ENCODE data around the gene PCYT1A.
A peak's percentile ranks its signal among the peaks of the same experiment; 100 is the strongest.

PCYT1A gene

DNA sequence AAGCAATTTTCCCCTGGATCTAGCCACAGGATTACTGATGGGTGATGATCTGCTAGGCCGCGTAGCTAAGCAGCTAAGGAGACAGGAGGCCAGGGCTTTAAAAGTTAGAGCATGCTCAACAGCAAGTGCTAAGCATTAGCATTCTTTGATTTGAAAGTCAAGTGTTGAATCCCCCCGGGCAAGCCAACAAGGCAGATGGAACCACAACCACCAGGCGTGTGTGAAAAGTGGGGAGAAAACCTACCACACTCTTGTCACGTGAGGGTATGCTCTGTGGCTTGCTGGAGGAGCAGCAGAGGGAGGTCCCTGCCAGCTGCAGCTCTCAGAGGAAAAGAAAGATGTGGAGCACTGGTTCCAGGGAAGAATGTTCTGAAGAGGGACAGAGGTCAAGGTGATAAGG is 50.3 kb downstream of the PCYT1A start:
- H3K27me3 Mint-ChIP-seq, result no peaks in the 10 kb centered on the region
- no peaks in the 10 kb centered on the region for H3K9me3 Mint-ChIP-seq
- intact Hi-C loops (cut with micrococcal nuclease), result no loop called here
- no peak overlapping the region for H3K27ac Mint-ChIP-seq
- no peak overlapping the region for H3K4me3 Mint-ChIP-seq
- H3K4me1 Mint-ChIP-seq (ENCODE audit: low read depth), result peaks cover 16% of the 10 kb centered on the region
- peaks cover 90% of the 10 kb centered on the region for H3K36me3 Mint-ChIP-seq (ENCODE audit: low read depth)

DNA sequence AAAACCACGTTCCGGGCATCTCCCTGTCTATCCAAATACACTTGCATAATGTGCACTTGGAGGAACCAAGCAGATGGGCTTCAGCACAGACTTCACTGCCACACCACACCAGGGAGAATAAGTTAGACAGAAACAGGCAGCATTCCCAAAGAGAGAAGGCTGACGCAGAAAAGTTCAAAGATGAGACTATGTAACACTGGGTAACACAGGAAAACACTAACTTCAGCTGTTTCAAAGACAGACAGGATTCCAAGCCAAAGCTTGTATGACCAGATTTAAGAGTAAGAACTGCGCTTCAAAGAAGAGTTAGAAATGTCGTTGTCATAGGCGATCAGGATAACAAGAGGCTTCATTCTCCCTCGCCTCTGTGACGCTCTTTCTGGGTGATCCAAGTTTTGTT is 51.3 kb downstream of the PCYT1A start:
- Mint-ChIP-seq H3K36me3 (ENCODE audit: low read depth) (peaks cover 80% of the 10 kb centered on the region), H3K27me3 (no peaks in the 10 kb centered on the region), H3K4me3 (no peak overlapping the region), H3K9me3 (no peaks in the 10 kb centered on the region), H3K4me1 (ENCODE audit: low read depth) (peaks cover 22% of the 10 kb centered on the region), H3K27ac (no peak overlapping the region)
- intact Hi-C loops (cut with micrococcal nuclease), result no loop called here

DNA sequence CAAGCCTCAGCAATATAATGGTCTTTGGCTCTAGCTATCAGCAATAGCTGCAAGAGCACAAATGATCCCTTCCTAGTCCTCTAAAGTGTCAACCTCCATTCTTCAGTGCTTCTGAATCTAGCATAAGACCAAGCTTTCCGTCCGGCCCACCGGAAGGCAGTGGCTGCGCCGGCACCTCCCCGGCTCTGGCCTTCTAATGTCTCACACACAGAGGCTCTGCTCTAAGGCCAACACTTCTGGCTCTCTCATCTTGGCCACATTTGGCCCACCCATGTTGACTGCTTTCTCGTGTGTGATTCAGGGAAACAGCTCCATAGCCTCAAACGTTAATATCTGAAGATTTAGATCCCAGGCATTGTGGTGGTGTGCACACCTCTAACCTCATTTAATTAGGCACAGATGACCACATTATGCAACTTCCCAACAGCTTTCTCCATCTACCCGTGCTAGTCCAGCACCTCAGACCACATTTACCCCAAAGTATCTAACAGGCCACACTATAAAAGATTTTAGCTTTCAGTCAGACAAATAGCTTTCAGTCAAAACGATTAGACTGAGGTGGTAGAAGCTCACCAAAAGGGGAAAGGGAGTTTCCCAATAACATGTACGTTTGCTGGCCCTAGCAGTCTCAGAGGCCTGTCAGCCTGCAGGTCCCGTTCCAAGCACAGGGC is 51.9 kb downstream of the PCYT1A start:
- no peak overlapping the region for H3K4me3 Mint-ChIP-seq
- intact Hi-C loops (cut with micrococcal nuclease), result no loop called here
- peak overlapping the region; percentile 43 for H3K27ac Mint-ChIP-seq
- H3K36me3 Mint-ChIP-seq (ENCODE audit: low read depth), result peaks cover 74% of the 10 kb centered on the region
- peaks cover 22% of the 10 kb centered on the region for H3K4me1 Mint-ChIP-seq (ENCODE audit: low read depth)
- no peaks in the 10 kb centered on the region for H3K9me3 Mint-ChIP-seq
- H3K27me3 Mint-ChIP-seq, result no peaks in the 10 kb centered on the region

DNA sequence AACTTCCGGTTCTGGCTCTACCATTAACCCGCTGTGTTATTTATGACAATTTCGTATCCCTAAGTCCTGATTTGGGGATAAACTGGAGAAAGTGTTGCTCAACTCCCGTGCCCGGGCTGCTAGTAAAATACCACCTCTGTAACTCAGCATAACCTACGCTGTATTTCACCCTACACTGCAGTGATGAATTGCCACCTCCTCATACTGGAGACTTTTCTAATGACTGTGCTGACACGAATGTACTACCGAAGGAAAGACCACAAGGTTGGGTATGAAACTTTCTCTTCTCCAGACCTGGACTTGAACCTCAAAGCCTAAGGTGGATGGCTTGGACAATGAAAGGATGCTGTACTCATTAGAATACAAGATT is 54.7 kb downstream of the PCYT1A start:
- Mint-ChIP-seq H3K4me3 (no peak overlapping the region), H3K27ac (peak overlapping the region; percentile 77), H3K27me3 (peaks cover 6% of the 10 kb centered on the region), H3K4me1 (ENCODE audit: low read depth) (peaks cover 24% of the 10 kb centered on the region), H3K9me3 (no peaks in the 10 kb centered on the region), H3K36me3 (ENCODE audit: low read depth) (peaks cover 47% of the 10 kb centered on the region)
- intact Hi-C loops (cut with micrococcal nuclease), result no loop called here

DNA sequence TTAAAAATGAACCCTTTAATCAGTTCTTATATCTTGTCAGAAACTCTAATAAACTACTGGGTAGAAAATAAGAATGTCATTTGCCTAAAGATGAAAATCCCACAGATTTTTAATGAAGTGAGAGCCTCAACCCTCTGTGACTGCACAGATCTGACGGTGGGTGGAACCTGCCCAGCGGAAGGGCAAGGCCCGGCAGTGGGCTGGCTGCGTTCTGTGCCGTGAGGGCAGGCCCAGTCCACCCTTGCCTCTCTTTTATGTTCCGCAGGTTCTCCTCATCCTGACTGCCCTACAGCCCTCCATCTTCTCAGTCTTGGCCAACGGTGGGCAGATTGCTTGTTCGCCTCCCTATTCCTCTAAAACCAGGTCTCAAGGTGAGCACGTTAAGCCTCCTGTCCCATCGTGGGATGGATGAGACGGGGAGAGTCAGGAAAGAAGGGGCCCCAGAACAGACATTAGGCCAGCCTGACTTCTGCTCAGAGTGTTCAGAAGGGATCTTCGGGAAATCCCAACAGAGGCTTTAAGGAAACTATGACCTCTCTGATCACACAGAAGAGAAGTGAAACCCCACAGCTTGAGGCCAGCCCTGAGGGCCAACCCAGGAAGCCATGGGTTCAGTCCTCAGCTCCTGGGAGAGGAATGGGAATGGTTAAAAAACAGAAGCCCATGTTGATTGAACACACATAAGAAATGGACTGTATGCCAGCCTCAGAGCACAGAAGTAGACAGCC is 55.2 kb downstream of the PCYT1A start:
- no peak overlapping the region for H3K4me3 Mint-ChIP-seq
- H3K27ac Mint-ChIP-seq, result peak overlapping the region; percentile 77
- intact Hi-C loops (cut with micrococcal nuclease), result no loop called here
- peaks cover 41% of the 10 kb centered on the region for H3K36me3 Mint-ChIP-seq (ENCODE audit: low read depth)
- H3K27me3 Mint-ChIP-seq, result peaks cover 10% of the 10 kb centered on the region
- peaks cover 30% of the 10 kb centered on the region for H3K4me1 Mint-ChIP-seq (ENCODE audit: low read depth)
- no peaks in the 10 kb centered on the region for H3K9me3 Mint-ChIP-seq

DNA sequence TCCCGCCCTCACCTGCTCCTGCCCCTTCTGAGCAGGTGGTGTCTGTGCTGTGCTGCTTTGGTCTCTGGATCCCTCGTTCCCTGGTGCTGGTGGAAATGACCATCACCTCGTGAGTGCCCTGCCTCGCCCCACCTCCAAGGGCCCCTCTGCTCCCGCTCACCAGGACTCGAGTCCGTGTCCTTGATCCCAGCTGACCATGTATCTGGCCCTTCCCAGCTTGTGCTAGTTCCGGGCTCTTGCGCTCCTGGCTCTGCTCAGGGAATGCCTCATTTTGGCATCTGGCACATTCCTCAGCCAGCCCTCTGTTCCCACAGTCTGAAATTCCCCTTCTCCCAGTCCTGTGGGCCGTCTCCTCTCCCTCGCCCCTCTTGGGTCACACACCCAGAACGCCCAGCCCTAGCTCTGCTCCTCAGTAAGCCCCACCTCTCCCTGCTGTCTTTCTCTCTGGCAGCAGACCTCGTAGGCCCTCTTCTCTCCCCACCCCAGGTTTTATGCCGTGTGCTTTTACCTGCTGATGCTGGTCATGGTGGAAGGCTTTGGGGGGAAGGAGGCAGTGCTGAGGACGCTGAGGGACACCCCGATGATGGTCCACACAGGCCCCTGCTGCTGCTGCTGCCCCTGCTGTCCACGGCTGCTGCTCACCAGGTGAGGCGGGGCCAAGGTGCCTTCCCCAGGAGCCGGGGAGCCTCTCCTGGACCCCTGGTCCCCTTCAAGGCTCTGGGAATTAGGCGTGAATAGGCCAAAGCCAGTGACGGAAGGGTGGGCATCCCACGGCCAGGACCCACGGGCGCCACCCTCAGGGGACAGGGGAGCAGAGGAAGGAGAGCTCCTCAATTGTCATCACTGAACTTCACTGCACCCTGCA is 59.7 kb downstream of the PCYT1A start:
- no peaks in the 10 kb centered on the region for H3K9me3 Mint-ChIP-seq
- H3K4me3 Mint-ChIP-seq, result no peak overlapping the region
- peaks cover 27% of the 10 kb centered on the region for H3K4me1 Mint-ChIP-seq (ENCODE audit: low read depth)
- peak overlapping the region; percentile 24 for H3K27ac Mint-ChIP-seq
- peaks cover 10% of the 10 kb centered on the region for H3K27me3 Mint-ChIP-seq
- intact Hi-C loops (cut with micrococcal nuclease), result no loop called here
- H3K36me3 Mint-ChIP-seq (ENCODE audit: low read depth), result no peaks in the 10 kb centered on the region

DNA sequence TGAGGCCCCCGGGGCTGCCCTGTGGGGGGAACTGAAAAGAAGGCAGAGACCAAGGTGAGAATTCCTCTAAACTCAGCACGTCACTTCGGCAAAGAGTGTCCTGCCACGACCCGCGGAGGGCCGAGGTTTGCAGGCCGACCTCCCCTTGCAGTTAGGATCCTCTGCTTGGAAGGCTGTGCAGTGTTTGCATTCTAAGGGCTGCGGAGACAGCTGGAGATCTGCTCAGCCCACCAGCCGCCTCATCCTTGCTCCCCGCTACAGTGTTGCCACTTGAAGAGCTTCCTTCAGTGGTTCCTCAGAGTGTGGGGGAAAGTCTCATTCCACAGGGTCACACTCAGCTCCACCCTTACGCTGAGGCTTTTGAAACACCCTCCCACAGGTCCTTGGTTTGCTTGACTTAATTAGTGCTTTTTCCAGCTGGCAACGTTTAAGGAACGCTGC is 60.4 kb downstream of the PCYT1A start:
- H3K27ac Mint-ChIP-seq, result no peak overlapping the region
- peaks cover 10% of the 10 kb centered on the region for H3K27me3 Mint-ChIP-seq
- H3K4me3 Mint-ChIP-seq, result no peak overlapping the region
- no peaks in the 10 kb centered on the region for H3K36me3 Mint-ChIP-seq (ENCODE audit: low read depth)
- no peaks in the 10 kb centered on the region for H3K9me3 Mint-ChIP-seq
- H3K4me1 Mint-ChIP-seq (ENCODE audit: low read depth), result peaks cover 20% of the 10 kb centered on the region
- intact Hi-C loops (cut with micrococcal nuclease), result no loop called here

DNA sequence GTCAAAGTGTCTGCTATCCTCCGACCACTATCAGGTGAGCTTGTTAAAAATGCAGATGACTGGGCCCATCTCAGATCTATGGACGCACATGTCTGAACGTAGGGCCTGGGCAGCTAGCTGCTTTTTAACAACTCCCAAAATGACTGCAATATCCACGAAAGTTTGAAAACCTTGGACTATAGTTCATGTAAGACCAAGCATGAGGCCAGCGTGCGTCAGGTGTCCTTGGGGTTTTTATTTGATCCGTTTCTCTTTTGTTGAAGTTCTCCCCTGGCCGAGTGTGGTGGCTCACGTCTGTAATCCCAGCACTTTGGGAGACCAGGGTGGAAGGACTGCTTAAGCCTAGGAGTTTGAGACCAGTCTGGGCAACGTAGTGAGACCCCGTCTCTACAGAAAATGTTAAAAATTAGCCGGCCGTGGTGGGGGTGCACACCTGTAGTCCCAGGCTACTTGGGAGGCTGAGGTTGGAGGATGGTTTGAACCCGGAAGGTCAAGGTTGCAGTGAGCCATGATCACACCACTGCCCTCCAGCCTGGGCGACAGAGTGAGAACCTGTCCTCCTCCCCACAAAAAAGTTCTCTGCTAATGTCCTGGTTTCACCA is 61.7 kb downstream of the PCYT1A start:
- H3K4me1 Mint-ChIP-seq (ENCODE audit: low read depth), result peaks cover 19% of the 10 kb centered on the region
- peaks cover 10% of the 10 kb centered on the region for H3K27me3 Mint-ChIP-seq
- H3K36me3 Mint-ChIP-seq (ENCODE audit: low read depth), result no peaks in the 10 kb centered on the region
- H3K27ac Mint-ChIP-seq, result no peak overlapping the region
- no peak overlapping the region for H3K4me3 Mint-ChIP-seq
- intact Hi-C loops (cut with micrococcal nuclease), result no loop called here
- H3K9me3 Mint-ChIP-seq, result no peaks in the 10 kb centered on the region

DNA sequence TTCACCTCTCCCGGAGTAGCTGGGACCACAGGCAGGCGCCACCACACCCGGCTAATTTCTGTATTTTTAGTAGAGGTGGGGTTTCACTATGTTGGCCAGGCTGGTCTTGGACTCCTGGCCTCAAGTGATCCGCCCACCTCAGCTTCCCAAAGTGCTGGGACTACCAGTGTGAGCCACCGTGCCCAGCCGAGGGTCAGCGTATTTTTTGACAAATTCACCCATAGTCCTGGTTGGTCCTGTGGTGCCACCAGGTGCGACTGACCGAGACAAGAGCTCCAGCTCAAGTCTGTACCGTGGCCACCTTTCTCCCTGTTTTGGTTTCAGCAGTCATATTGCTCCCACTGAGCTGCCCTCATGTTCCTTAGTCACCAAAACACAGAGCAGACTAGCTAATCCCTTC is 62.4 kb downstream of the PCYT1A start:
- peak overlapping the region; percentile 60 for H3K27ac Mint-ChIP-seq
- H3K27me3 Mint-ChIP-seq, result peaks cover 8% of the 10 kb centered on the region
- no peak overlapping the region for H3K4me3 Mint-ChIP-seq
- intact Hi-C loops (cut with micrococcal nuclease), result no loop called here
- no peaks in the 10 kb centered on the region for H3K9me3 Mint-ChIP-seq
- peaks cover 27% of the 10 kb centered on the region for H3K4me1 Mint-ChIP-seq (ENCODE audit: low read depth)
- no peaks in the 10 kb centered on the region for H3K36me3 Mint-ChIP-seq (ENCODE audit: low read depth)

DNA sequence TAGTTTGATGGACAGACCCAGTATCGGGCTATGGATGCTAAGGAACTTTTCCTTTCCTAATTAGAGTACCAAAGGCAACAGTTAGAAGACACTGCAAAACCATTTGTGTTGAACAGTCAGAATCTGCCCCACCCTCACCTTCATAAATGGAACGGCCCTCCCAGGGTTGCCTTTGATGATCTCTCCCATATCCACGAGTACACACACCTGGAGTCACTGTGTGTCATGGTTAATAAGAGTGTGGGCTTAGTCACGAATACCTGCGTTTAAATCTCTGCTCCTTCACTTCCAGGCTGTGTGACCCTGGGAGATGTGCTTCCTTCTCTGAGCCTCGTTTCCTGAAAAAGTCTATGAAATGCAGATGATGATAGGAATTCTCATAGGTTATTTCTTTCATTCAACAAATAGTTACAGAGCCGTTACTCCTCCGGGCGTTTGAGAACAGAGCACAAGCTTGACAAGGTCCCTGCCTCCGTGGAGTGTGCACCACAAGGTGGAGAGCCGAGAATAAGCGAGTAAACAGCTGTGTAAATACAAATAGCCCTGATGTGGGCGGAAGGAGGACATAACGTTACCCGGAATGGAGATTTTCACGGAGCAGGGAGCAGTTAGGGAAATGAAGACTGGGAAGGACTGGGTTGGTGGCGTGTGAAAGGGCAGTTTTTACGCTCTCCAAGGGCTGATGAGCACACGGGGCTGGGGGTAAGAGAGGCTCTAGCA is 64.5 kb downstream of the PCYT1A start:
- Mint-ChIP-seq H3K9me3 (no peaks in the 10 kb centered on the region), H3K4me3 (no peak overlapping the region), H3K36me3 (ENCODE audit: low read depth) (no peaks in the 10 kb centered on the region), H3K4me1 (ENCODE audit: low read depth) (peaks cover 41% of the 10 kb centered on the region), H3K27me3 (peaks cover 4% of the 10 kb centered on the region), H3K27ac (peak overlapping the region; percentile 14)
- intact Hi-C loops (cut with micrococcal nuclease), result no loop called here

DNA sequence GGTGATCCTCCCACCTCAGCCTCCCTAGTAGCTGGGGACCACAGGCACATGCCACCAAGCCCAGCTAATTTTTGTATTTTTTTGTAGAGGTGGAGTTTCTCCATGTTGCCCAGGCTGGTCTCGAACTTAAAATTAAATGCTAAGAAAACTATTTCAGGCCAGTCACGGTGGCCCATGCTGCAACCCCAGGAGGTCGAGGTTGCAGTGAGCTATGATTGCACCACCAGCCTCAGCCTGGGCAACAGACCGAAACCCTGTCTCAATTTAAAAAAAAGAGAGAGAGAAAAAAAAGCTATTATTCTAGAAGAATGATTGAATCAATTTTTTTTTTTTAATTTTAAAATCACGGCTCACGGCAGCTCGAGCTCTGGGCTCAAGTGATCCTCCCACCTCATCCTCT is 66.5 kb downstream of the PCYT1A start:
- H3K36me3 Mint-ChIP-seq (ENCODE audit: low read depth), result no peaks in the 10 kb centered on the region
- intact Hi-C loops (cut with micrococcal nuclease), result no loop called here
- H3K27me3 Mint-ChIP-seq, result peaks cover 5% of the 10 kb centered on the region
- H3K4me3 Mint-ChIP-seq, result peak overlapping the region; percentile 23
- no peaks in the 10 kb centered on the region for H3K9me3 Mint-ChIP-seq
- H3K27ac Mint-ChIP-seq, result peak overlapping the region; percentile 84
- H3K4me1 Mint-ChIP-seq (ENCODE audit: low read depth), result peaks cover 40% of the 10 kb centered on the region

DNA sequence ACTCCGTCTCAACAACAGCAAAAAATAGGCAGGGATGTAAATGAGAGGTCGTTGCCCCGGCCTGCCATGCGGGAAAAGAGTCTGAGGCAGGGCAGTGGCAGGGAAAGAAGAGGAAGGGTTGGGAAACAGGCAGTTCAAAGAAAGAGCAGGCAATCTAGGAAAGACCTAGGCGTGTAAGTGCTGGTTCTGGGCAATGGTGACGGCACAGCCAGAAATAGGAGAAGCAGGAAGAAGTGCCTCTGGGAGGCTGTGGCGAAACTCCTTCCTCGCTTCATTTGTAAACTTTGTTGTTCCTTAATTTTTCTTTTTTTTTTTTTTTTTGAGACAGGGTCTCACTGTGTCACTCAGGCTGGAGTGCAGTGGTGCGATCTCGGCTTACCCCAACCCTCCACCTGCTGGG is 66.9 kb downstream of the PCYT1A start:
- Mint-ChIP-seq H3K27ac (peak overlapping the region; percentile 84), H3K36me3 (ENCODE audit: low read depth) (no peaks in the 10 kb centered on the region), H3K4me1 (ENCODE audit: low read depth) (peaks cover 40% of the 10 kb centered on the region), H3K9me3 (no peaks in the 10 kb centered on the region), H3K4me3 (peak overlapping the region; percentile 57), H3K27me3 (peaks cover 7% of the 10 kb centered on the region)
- intact Hi-C loops (cut with micrococcal nuclease), result no loop called here

DNA sequence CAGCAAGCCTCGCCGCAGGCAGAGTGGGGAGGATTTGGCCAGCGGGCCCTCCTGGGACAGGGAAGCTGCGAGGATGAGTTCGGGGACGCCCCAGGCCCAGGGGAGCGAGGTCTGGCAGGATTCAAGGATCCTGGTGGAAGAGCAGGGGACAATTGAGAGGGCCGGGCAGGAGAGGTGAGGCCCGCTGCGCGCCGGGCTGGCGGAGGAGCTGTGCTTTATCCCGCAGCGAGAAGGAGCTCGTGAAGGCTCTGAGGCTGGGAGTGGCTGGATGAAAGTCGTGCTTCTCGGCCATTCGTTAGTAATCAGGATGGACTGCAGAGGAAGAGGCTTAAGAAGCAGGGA is 67.6 kb downstream of the PCYT1A start:
- intact Hi-C loops (cut with micrococcal nuclease), result no loop called here
- peaks cover 43% of the 10 kb centered on the region for H3K4me1 Mint-ChIP-seq (ENCODE audit: low read depth)
- H3K27ac Mint-ChIP-seq, result peak overlapping the region; percentile 84
- H3K4me3 Mint-ChIP-seq, result peak overlapping the region; percentile 56
- no peaks in the 10 kb centered on the region for H3K9me3 Mint-ChIP-seq
- no peaks in the 10 kb centered on the region for H3K36me3 Mint-ChIP-seq (ENCODE audit: low read depth)
- peaks cover 7% of the 10 kb centered on the region for H3K27me3 Mint-ChIP-seq

Data from dendritic cell treated with granulocyte-macrophage colony-stimulating factor and Interleukin-4, amounts not matched to agents 40 ng/mL and 50 ng/mL, for 4 days (primary cell).